ENCODE results near the gene KRT6A. TPM values are rescaled to one million over a fixed set of nuclear protein-coding genes. Genes with fewer than 3 reads are reported as not detected.

KRT6A gene
- total and polyA plus RNA-seq, 4 donors, result 0.02 to 0.05 TPM; not detected in 2

Other genes with a start within 250 kb of the KRT6A start
- under 1 TPM in 1 of 2 donors, not detected in 1; 0.08 TPM for gene KRT86, start 218.6 kb downstream of the KRT6A start, total RNA-seq
- not detected for gene KRT86, start 218.6 kb downstream of the KRT6A start, polyA plus RNA-seq
- gene KRT81, start 201.7 kb downstream of the KRT6A start, total RNA-seq, result not detected
- gene KRT81, start 201.7 kb downstream of the KRT6A start, polyA plus RNA-seq, result not detected
- gene KRT83, start 171.9 kb downstream of the KRT6A start, total RNA-seq, result not detected
- gene KRT83, start 171.9 kb downstream of the KRT6A start, polyA plus RNA-seq, result not detected
- not detected for gene KRT85, start 125.8 kb downstream of the KRT6A start, total RNA-seq
- gene KRT85, start 125.8 kb downstream of the KRT6A start, polyA plus RNA-seq, result not detected
- gene KRT84, start 107.6 kb downstream of the KRT6A start, total RNA-seq, result not detected
- gene KRT84, start 107.6 kb downstream of the KRT6A start, polyA plus RNA-seq, result not detected
- gene KRT82, start 86.9 kb downstream of the KRT6A start, total RNA-seq, result not detected
- gene KRT82, start 86.9 kb downstream of the KRT6A start, polyA plus RNA-seq, result not detected
- not detected for gene KRT75, start 58.9 kb downstream of the KRT6A start, total RNA-seq
- not detected for gene KRT75, start 58.9 kb downstream of the KRT6A start, polyA plus RNA-seq
- under 1 TPM in 1 of 2 donors, not detected in 1; 0.23 TPM for gene KRT6B, start 41.1 kb downstream of the KRT6A start, total RNA-seq
- not detected for gene KRT6B, start 41.1 kb downstream of the KRT6A start, polyA plus RNA-seq
- gene KRT6C, start 19.5 kb downstream of the KRT6A start, total RNA-seq, result under 1 TPM in 1 of 2 donors, not detected in 1; 0.61 TPM
- not detected for gene KRT6C, start 19.5 kb downstream of the KRT6A start, polyA plus RNA-seq
- gene KRT5, start 27.1 kb upstream of the KRT6A start, total RNA-seq, result not detected
- under 1 TPM in 1 of 2 donors, not detected in 1; 0.08 TPM for gene KRT5, start 27.1 kb upstream of the KRT6A start, polyA plus RNA-seq
- gene KRT71, start 59.9 kb upstream of the KRT6A start, total RNA-seq, result not detected
- gene KRT71, start 59.9 kb upstream of the KRT6A start, polyA plus RNA-seq, result not detected
- gene KRT74, start 80.6 kb upstream of the KRT6A start, total RNA-seq, result not detected
- not detected for gene KRT74, start 80.6 kb upstream of the KRT6A start, polyA plus RNA-seq
- gene KRT72, start 108.2 kb upstream of the KRT6A start, total RNA-seq, result not detected
- not detected for gene KRT72, start 108.2 kb upstream of the KRT6A start, polyA plus RNA-seq
- gene KRT73, start 125.3 kb upstream of the KRT6A start, total RNA-seq, result not detected
- not detected for gene KRT73, start 125.3 kb upstream of the KRT6A start, polyA plus RNA-seq
- not detected for gene KRT2, start 159.0 kb upstream of the KRT6A start, total RNA-seq
- gene KRT2, start 159.0 kb upstream of the KRT6A start, polyA plus RNA-seq, result not detected
- 1 to 10 TPM in 1 of 2 donors, not detected in 1; 2.7 TPM for gene KRT1, start 187.2 kb upstream of the KRT6A start, total RNA-seq
- under 1 TPM in 1 of 2 donors, not detected in 1; 0.14 TPM for gene KRT1, start 187.2 kb upstream of the KRT6A start, polyA plus RNA-seq
- gene KRT77, start 210.3 kb upstream of the KRT6A start, total RNA-seq, result not detected
- gene KRT77, start 210.3 kb upstream of the KRT6A start, polyA plus RNA-seq, result not detected